Measurements from ENCODE around the gene TRH. TPM values are rescaled to one million over a fixed set of nuclear protein-coding genes. Genes with fewer than 3 reads are reported as not detected.

Gene TRH, protein sequence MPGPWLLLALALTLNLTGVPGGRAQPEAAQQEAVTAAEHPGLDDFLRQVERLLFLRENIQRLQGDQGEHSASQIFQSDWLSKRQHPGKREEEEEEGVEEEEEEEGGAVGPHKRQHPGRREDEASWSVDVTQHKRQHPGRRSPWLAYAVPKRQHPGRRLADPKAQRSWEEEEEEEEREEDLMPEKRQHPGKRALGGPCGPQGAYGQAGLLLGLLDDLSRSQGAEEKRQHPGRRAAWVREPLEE
- not detected in 2 replicates for total RNA-seq (2014; rRNA removed; shearing (Covaris generic))

DNA sequence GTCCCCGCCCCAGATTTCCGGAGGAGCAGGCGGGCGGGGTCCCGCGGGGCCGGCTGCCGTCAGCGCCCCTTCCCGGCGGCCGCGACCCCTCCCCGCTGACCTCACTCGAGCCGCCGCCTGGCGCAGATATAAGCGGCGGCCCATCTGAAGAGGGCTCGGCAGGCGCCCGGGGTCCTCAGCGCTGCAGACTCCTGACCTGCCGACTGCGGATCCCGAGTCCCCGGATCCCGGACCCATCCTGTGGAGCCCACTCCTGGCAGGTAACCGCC is at the start of gene TRH:
TSS of gene TRH (plus strand) at position 157 of the 269 bp plus-strand sequence. CDS start 1,097 bp downstream, outside the sequence.
- no peak for DNase-seq (ENCODE audit: low spot score)

DNA sequence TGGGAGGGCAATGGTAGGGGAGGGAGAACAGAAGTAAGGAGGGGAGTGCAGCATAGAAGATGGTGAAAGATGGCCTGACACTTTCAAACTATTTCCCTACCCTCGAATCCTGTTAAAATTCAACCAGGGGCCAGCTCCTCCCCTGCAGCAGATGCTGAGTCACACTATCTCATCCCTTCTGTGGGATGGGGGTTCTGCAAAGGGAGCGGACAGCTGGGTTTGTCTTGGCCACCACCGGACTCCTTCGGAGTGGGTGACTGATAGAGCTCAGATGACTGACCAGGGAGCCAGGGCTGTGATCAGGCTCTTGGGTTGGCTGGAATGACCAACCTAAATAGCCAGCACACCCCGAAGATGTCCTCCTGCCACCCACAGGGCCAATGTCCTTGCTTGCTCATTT is 47.4 kb upstream of the TRH start:
- DNase-seq (ENCODE audit: low spot score): no peak

DNA sequence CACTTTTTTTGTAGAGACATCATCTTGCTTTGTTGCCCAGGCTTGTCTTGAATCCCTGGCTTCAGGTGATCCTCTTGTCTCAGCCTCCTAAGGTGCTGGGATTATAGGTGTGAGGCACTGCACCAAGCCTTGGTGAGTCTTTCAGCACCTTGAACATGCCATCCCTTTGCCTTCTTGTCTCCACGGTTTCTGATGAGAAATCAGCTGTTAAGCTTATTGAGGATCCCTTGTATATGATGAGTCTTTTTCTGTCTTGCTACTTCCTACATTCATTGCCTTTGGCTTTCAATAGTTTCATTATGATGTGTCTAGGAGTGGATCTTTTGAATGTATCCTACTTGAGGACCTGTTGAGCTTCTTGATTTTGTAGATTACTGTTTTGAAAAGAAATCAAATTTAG is 45.1 kb upstream of the TRH start:
- no peak for DNase-seq (ENCODE audit: low spot score)

DNA sequence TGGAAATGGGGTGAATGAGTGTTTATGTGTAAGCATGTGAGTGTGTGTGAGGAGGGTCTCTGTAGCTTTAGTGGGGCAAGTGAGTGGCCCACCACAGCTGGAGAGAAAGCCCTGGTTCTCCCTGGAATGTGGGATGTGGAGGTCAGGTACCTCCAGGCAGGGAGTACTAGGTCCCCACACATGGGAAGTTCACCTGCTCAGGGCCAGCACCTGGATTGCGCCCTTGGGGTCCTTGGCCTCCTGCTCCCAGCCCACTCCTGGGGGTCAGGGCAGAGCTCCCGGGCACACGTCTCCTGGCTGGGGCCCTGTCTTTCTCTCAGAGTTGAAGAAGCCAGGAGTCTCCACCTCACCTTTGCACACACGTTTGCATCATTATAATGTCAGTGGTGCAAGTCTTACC is 41.0 kb upstream of the TRH start:
- no peak for DNase-seq (ENCODE audit: low spot score)

DNA sequence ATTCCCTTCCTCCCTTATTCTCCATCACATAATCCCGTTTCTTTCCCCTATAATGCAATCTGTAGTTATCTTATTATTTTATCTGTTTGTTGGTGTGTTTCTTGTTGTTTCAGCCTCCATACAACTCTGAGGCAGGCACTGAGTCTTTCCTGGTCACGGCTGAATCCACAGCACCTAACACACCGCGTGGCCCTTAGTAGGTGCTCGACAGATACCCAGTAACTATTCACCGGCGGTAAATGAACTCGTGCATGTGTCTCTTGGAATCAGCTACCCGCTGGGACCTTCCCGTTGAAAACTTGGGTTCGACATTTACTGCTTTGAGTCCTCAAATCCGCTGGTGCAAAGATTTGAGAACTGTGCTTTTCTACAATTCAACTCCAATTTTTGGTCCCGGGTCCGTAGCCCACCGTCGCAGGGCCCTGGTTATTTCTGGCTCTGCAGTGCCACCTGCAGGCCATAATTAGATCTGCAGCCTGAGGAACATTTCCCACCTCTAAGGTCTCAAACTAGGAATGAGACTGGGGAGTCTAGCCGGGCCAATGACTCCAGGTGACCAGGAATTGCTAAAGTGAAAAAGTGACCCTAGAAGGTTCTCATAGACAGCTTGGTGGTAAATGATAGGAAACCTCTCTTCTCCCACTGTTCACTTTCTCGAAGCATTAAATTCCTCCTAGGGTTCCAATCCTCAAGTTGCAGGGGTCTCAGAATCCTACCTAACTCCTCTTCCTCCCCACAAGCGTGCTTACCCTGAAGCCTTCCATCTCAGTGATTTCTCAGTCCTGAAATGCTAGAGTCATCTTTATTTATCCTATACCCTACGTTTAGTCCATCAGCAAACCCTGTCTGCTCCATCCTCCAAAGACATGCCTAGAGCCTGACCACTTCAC is 40.0 kb upstream of the TRH start:
- DNase-seq (ENCODE audit: low spot score): no peak

DNA sequence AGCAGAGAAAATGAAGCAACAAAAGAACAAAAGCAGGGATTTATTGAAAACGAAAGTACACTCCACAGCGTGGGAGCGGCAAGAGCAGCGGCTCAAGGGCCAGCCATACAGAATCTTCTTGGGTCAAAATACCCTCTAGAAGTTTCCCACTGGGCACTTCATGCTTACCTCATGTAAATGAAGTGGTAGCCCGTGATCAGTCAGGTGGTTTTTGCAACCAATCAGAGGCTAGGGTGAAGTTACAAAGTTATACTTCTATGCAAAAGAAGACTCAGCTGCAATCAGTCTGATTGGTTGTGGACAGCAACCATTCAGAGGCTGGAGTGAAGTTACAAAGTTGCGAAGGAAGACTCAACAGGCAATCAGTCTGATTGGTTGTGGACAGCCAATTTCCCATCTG is 37.8 kb upstream of the TRH start:
- peak; percentile 81 for DNase-seq (ENCODE audit: low spot score)

DNA sequence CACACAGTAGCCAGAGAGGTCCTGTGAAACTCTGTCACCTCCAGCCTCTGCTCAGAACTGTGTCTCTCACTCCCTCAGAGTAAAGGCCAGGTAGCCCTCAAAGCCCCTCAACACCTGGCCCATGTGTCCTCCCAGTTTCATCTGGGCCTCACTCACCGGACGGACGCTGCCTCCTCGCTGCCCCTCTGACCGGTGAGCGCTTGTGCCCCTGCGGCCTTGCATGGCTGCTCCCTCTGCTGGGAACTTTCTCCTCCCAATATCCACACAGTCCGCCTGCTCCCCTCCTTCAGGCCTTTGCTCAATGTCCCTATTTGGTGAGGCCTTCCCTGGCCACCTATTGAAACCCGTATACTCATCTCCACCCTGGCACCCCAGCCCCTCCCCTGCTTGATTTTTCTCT is 36.8 kb upstream of the TRH start:
- no peak for DNase-seq (ENCODE audit: low spot score)

DNA sequence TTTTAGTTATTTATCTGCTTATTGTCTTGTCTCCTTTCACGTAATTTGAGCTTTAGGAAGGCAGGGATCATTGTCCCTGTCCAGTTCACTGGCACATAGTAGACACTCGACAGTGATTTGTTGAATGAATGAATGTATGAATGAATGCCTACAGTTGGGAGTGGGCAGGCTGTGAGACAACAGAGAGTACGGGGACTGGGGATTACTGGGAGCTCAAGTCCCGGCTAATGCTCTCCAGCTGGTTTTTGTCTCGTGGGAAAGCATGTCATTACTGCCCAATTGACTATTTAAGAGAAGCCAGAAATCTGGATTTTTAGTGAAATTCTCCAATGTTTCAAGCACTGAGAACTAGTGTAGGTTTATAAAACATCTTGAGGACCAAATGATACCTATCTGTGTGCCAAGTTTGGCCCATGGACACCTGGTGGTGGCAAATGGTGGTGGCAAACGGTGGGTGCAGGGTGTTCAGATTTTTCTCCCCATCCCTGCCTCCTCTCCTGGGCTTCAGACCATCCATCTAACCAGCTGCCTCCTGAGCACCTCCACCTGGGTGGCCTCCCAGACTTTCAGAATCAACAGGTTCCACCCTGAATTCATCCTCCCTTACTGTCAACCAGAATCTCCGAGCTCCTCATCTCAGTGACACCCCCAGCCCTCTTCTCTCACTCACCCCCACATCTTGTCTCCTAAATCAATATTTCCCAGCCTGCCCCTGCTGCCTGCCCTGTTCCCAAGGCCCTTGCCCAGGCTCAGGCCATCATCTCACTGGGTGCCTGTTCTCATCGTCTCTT is 36.2 kb upstream of the TRH start:
- no peak for DNase-seq (ENCODE audit: low spot score)

DNA sequence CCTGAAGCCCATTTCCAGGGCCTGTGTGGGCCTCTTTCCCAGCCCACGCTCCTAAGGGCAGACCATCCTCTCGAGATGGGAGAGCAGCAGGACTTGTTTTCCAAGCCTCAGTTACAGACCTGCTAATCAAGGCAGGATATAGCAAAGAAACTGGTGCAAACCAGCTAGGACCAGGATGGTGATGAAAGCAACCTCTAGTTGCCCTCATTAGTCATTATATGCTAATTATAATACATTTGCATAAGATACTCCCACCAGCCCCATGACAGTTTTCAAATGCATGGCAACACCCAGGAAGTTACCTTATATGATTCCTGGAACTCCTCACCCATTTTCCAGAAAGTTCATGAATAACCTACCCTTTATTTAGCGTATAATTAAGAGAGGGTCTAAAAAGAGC is 34.4 kb upstream of the TRH start:
- no peak for DNase-seq (ENCODE audit: low spot score)

DNA sequence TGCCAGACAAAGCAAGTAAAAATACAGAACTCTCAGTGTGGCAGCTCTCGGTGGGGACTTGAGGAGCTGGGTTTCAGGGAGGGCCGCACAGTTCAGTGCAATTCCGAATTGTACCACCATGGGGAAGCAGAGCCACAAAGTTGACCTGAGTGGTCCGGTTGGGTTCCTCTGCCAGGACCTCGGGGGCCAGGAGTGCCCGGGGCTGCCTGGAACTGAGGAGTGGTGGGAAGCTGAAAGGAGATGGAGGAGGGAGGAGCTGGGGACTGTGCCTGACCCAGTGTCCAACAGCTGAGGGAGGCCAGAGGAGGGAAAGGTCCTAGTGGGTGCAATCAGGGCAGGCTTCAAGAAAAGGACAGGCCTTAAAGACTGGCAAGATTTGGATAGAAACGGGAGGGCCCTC is 32.2 kb upstream of the TRH start:
- DNase-seq (ENCODE audit: low spot score): peak; percentile 55

DNA sequence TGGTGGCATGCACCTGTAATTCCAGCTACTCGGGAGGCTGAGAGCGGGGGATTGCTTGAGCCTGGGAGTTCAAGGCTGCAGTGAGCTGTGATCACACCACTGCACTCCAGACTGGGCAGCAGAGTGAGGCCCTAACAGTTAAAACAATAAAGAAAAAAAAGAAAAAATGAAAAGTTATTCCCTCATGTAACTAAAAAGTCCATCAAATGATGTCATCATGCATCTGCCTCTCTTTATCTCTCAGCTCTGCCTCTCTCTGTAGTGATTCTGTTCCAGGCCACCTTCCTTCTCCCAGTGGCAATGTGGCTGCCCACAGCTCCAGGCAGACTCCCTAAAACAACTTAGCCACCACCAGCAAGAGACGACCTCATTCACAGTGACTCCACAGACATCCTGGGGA is 31.5 kb upstream of the TRH start:
- DNase-seq (ENCODE audit: low spot score): no peak

DNA sequence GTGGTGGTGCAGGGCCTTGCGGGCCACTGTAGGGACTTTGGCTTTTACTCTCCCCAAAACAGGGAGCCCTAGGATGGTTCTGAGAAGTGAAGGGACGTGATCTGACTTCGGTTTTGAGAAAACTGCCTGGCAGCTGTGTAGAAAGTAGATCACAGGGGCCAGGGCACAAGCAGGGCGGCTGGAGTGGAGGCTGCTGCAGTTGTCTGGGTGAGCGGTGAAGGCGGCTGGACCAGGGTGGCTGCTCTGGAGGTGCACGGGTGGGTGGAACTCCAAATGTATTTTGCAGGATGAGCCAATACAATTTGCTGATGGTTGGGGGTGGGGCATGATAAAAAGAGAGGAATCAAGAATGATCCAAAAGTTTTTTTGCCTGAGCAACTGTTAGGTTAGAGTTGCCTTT is 29.8 kb upstream of the TRH start:
- no peak for DNase-seq (ENCODE audit: low spot score)

DNA sequence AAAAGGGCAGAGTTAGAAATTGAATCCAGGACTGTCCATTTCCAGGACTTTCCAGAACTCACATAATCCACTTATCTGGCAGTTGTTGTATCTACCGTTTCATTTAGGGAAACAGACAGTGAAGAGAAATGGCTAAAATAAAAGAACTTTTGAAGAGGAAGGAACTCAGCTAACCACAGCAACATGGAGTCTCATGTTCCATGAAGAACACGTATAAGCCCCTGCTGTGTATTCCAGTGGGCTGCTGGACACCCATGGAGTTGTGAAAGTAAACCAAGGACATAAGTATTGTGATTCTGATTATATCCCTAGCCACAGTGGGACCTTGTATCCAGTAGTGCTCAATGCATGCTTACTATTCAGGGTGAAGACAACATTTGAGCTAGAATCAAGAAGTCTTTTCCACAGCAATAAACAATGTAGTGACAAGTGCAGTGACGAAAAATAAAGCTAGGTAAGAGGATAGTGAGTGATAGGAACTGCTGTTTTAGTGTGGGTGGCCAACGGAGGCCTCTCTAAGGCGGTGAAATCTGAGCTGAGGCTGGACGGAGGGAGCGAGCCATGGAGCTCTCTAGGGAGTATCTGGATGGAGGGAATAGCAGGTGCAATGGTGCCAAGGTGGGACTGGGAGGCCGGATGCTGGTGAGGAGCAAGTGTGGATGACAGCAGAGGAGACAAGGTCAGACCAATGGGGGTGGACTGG is 26.8 kb upstream of the TRH start:
- DNase-seq (ENCODE audit: low spot score): no peak

DNA sequence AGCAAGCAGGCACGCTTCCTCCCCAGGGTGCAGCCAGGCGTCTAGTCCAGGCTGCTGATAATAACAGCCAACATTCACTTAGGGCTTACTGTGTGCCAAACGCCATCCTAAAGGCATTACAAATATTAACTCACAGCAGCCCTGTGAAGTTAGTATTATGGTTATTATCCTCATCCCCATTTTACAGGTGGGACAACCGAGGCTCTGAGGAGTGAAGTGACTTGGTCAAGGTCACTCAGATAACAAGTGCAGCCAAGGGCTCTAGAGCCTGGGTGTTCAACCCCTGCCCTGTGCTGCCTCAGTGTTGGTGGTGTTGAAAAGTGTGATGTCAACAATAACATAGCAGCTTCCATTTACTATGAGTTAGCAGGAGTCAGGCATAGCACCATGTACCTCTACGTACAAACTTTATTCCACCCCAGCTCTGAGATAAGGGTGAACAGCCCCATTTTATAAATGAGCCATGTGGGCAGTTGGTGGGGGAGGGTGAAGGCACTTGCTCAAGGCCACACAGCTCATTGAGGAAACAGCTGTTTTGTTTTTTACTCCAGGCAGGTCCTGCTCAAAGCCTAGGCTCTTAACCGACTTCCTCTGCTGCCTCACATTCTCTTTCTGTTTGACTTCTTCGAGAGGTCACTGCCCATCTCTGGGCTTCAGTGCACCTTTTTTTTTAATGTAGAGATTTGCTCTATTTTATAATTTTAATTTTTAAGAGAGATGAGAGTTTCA is 24.0 kb upstream of the TRH start:
- DNase-seq (ENCODE audit: low spot score): no peak

DNA sequence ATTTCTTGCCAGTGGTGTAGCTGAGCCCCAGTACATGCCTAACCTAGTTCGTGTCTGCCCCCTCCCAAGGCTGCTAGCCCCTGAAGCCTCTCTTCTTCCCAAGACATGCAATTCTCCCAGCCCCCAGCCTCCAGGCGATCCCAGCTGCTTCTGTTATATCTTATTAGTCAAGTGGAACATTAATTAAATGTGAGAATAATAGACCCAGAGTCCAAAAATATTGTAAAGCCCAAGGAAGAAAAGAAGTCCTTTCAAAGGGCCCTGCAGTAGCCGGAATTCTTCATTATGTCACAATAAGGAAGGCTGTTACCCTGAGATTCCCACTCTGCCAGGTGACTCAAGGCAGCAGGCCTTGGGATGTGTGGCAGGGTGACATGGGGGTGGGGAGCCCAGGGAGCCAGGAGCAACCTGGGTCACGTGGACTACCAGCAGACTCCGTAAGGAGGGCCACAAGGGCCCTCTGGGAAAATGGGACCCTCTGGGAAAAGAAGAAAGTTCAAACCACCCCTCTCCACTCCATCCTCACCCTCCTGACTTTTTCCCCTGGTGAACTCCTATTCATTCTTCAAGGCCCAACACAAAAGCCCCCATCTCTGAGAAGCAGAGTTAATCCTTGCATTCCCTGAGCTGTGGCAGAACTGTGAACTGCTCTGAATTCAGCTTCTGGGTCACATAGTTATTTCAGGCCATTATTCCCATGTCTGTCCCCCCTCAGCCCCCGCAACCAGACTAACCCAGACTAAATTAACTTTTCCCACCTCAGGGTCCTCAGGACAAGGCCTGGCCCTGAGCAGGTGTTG is 21.8 kb upstream of the TRH start:
- no peak for DNase-seq (ENCODE audit: low spot score)

DNA sequence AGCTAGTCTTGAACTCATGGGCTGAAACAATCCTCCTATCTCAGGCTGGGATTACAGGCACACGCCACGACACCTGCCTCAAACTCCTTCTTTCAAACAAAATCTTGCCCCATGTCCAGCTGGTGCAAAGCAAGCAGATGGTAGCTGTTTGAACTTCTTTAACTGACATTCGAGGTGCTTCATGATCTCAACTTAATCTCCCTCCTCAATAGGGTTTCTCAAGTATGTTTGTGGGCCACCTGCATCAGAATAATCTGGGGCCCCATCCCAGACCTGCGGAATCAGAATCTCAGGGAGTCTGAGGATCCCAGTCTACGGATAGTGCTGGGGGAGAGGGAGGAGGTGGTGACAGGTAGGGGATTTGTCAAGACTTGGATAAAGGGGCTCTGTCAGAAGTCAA is 20.9 kb upstream of the TRH start:
- no peak for DNase-seq (ENCODE audit: low spot score)

DNA sequence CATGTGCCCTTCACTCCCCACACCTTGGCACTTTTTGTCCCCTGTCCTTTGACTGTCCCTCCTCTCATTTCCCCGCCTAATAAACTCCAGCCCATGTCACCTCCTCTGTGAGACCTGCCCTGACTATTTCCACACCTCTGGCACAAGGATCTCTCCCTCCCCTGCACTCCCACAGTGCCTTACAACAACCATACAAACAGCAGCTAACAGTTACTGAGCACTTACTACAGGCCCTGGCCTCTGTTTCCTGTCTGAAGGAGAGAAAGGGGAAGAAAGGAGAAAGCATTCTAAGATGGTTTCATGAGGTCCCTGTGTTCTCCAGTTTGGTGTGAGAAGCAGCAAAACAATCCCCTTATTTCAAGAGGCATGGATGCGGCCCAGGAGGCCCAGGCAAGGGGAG is 20.0 kb upstream of the TRH start:
- no peak for DNase-seq (ENCODE audit: low spot score)

DNA sequence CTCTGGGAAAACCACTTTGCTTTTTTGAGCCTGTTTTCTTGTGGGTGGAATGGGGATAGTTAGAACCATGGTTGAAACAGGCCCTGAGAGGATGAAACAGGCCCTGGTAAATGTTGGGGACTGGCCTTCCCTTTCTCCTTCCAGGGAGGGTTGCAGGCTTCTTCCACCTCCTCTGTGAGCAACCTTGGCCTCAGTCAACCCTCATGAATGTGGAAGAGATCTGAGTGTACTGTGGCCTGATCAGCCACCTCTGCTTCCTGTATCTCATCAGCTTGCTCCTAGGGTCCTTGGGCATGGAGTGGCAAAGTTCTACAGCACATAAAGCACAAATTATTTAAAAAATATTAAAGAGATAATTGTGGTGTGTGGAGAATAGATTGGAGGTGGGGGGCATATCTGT is 17.6 kb upstream of the TRH start:
- no peak for DNase-seq (ENCODE audit: low spot score)

DNA sequence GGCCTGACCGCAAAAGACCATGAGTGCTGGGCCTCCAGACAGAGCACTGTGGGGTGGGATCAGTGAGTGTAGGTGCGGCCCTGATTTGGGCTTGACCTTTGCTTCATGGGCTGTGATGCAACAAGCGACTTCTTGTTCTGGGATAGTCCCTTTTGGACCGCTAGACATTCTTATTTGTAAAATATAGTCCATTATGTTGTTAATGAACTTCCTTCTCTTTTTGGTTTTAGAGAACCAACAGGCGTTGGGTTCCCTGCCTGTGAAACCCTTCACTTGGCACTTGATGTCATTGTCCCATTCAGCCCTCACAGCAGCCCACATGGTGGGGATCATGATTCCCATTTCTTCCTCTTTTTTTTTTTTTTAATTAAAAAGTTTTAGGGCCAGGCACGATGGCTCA is 15.8 kb upstream of the TRH start:
- DNase-seq (ENCODE audit: low spot score): no peak

DNA sequence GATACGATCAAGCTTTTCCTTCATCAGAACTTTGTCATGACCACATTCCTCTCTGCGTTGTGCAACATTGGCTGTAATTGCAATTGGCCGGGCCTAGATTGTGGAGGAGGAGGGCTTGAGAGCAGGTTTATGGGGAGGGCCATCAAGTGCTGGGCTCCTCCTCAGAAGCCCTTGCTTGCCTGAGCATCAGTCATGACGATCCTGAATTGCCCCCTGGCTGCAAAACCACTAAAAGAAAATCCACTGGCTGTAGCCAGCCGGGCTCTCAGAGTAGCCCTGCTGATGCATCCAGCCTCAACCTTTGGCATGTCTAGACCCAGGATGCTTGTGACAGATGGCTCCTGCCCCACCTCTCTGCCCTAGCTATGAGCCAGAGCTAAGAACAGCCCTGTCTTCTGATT is 13.4 kb upstream of the TRH start:
- DNase-seq (ENCODE audit: low spot score): no peak

DNA sequence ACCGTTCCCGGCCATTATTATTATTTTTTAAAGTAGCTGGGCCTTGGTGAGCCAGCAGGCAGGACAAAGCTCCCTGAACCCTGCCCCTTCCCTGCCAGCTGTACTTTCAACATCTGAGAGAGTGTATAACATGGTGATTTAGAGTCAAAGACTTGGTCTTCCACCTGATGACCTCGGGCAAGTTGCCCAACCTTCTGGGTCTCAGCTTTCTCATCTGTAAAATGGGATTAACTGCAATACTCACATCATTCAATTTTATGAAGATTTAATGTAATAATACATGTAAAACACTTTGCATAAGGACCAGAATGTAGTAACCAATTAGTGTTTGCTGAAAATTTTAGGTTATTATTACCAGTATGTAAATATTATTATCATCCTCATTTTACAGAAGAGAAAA is 11.9 kb upstream of the TRH start:
- no peak for DNase-seq (ENCODE audit: low spot score)

All from H4 (cell line).